Measurements from ENCODE around the gene ORC6.

ORC6 gene

DNA sequence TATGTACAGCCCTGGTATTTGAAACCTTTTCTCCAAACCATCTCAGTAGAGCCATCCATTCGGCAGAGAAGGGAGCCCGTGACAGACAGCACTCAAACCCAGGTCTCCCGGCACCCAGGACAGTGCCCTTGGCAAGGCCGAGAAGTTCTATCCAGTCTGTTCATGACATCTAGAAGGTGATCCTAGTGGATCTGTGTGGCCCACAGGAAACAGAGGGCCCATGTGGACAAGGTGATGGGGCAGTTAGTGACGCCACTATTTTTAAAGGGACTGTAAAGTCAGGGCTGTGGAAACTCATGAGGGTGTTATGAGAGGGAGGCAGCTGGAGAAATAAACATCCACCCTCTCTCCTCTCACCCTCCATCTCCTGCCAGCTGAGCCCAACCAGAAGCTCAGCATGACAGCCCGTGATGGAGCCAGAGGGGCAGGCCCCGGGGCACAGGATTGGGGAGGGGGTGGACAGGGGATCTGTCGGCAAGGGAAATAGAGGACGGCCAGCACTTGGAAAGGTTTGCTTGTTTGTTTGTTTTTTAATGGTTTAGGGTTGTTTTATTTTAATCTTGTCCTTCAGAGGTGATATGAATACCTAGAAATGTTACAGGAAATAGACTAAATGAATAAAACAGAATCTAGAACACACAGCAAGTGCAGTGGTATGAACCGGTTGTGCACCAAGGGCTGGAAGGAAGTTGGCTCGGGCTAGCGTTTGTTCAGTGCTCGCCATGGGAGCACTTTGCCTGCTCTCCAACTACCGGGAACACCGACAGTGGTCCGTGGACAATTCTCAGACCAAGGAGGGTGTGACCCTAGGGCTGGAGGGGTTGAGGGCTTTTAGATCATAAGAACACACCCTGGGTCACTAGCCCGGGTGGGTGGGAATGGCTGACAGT lies 41.6 kb downstream of the ORC6 start:
- no peak for DNase-seq (ENCODE audit: low spot score)
- FAIRE-seq, result no peak

- no peak for FAIRE-seq
- DNase-seq (ENCODE audit: low spot score), result no peak
Measured at GRCh38 chr16:46731691-46732555, 42.5 kb downstream of the ORC6 start.

- FAIRE-seq (no peak), DNase-seq (ENCODE audit: low spot score) (no peak)
Measured at GRCh38 chr16:46732561-46732960, 43.1 kb downstream of the ORC6 start.

DNA sequence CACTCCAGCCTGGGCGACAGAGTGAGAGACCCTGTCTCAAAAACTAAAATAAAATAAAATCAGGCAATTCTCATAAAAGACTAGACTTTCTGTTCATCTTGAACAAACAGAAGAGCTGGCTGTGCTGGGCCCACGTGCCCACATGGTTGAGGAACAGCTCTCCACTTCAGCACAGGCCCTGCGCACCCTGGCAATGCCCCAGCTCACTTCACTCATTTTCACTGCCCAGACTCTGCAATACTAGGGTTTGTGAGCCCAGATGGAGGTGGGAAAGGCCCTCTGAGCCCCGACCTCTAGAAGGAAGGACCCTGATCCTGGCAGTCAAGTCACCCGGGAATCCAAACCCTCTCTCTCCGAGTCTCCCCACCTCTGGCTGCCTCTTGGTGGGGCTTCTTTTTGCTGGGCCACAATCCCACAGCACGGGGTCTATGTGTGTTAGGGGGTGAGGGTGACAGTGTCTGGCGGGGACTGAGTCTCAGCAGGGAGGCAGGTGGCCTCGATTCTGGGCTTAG lies 43.9 kb downstream of the ORC6 start:
- DNase-seq (ENCODE audit: low spot score), result no peak
- no peak for FAIRE-seq

GRCh38 chr16:46736695-46737094 lies 47.2 kb downstream of the ORC6 start:
- no peak for FAIRE-seq
- DNase-seq (ENCODE audit: low spot score), result no peak

- no peak for DNase-seq (ENCODE audit: low spot score)
- FAIRE-seq, result no peak
Measured at GRCh38 chr16:46737621-46738214, 48.3 kb downstream of the ORC6 start.

DNA sequence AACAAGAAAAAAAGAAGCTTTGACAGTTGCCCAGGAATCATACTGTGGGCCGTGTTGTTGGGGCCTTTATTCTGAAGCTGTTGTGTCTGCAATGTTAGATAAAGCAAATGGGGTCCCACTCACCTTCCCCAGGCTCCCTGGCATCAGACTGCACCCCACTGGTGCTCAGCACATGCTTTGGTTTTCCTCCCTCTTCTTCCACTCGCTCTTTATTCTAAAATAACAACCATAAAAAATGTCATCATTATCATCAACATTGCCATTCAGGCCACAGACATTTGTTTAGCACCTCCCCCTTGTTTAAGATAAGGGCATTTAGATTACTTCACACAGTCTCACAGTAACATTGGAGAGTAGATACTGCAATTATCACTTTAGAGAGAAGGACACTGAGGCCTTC lies 50.5 kb downstream of the ORC6 start:
- no peak for FAIRE-seq
- DNase-seq (ENCODE audit: low spot score), result no peak

GRCh38 chr16:46743232-46743719 lies 53.8 kb downstream of the ORC6 start:
- FAIRE-seq (no peak), DNase-seq (ENCODE audit: low spot score) (no peak)

GRCh38 chr16:46745617-46746016 lies 56.2 kb downstream of the ORC6 start:
- FAIRE-seq, result no peak

GRCh38 chr16:46746821-46747776 lies 57.6 kb downstream of the ORC6 start:
- FAIRE-seq (no peak), DNase-seq (ENCODE audit: low spot score) (no peak)

More at GRCh38 chr16:46745617-46746016, 56.2 kb downstream of the ORC6 start:
- no peak for DNase-seq (ENCODE audit: low spot score)
